GM12801 (cell line): ENCODE data around the gene CARF.

Source experiments
- CTCF ChIP-seq: IDR thresholded peaks from one replicate; pipeline ENCODE4 v1.5.1; 2011; ENCODE audit warnings: control low read depth; ENCODE audit not compliant: insufficient read length; ENCODE audit errors: extremely low read depth

Gene CARF

DNA sequence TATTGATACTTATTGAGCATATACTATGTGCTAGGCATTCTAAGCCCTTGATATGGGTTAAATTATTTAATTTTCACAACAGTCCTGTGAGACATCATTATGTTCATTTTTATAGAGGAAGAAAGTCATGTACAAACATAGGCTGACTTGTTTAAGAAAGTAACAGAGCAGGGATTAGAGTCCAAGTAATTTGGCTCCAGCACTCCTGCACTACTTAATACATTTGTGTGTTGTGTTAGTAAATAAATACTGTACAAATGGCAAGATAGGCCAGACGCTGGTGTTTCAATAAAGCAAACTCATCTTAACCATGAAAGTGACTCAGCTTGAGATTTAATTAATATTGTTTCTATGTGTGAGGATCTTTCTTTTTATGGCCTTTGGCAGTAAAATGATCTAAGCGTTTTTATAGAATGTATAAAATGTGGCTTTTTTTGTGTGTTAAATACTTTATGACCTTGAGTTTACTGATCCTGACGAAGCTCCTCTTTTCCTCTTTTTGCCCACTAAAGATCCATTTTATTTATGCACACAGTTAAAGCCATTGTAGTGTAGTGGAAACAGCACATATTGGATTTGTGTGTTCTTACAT lies 123.9 kb downstream of the CARF start:
- TF ChIP-seq CTCF: no peak
